ENCODE measurements around the gene TBX5. TPM values are rescaled to one million over a fixed set of nuclear protein-coding genes. Genes with fewer than 3 reads are reported as not detected.
A peak's percentile ranks its signal among the peaks of the same experiment; 100 is the strongest.

Gene TBX5
- total RNA-seq, 4 donors from 2014 or later, result 8.6 to 38.8 (median 28.0) TPM

GRCh38 chr12:114407842-114408411 is 2.0 kb upstream of the TBX5 start:
- Histone ChIP-seq H3K4me3 (peak overlapping the region; percentile 32 to 67), H3K27me3 (peaks cover 30% of the 10 kb centered on the region), H3K36me3 (no peaks in the 10 kb centered on the region), H3K9me3 (no peaks in the 10 kb centered on the region), H3K4me1 (peaks cover 0 to 41% (median 0%) of the 10 kb centered on the region in 3 donors), H3K27ac (peak overlapping the region; percentile 64 to 94 (median 92))
- 19 to 58% methylated on average over 9 to 30 of the region's 31 CpGs for whole genome bisulfite sequencing, 2 donors (ENCODE audit: low coverage in 1 of 2)
- no peak for ATAC-seq
- TF ChIP-seq EP300 (IDR thresholded peaks at IDR 0.05), result no peak
- TF ChIP-seq CTCF (IDR thresholded peaks at IDR 0.05), result no peak
- TF ChIP-seq POLR2A (IDR thresholded peaks at IDR 0.05), result no peak
- TF ChIP-seq POLR2AphosphoS5 (IDR thresholded peaks at IDR 0.05), result no peak

- Histone ChIP-seq H3K36me3 (no peaks in the 10 kb centered on the region), H3K27ac (peak overlapping the region; percentile 64 to 94 (median 92)), H3K4me1 (peaks cover 0 to 41% (median 0%) of the 10 kb centered on the region in 3 donors), H3K9me3 (no peaks in the 10 kb centered on the region), H3K4me3 (peak overlapping the region; percentile 32 to 67), H3K27me3 (peaks cover 32% of the 10 kb centered on the region)
- TF ChIP-seq EP300 (IDR thresholded peaks at IDR 0.05) (no peak), CTCF (IDR thresholded peaks at IDR 0.05) (no peak), POLR2AphosphoS5 (IDR thresholded peaks at IDR 0.05) (no peak), POLR2A (IDR thresholded peaks at IDR 0.05) (no peak)
- WGBS, 2 donors (ENCODE audit: low coverage in 1 of 2), result 20 to 68% methylated on average over 2 to 12 of the region's 12 CpGs
- no peak for ATAC-seq
These were observed 1.3 kb upstream of the TBX5 start for GRCh38 chr12:114406984-114407841.

- peak overlapping the region; percentile 32 to 67 for H3K4me3 ChIP-seq
- 20% methylated on average over 19 of the region's 24 CpGs; no CpG with 5 or more reads in 1 of the 2 donors for WGBS, 2 donors (ENCODE audit: low coverage in 1 of 2)
- peak overlapping the region; percentile 64 to 94 (median 92) for H3K27ac ChIP-seq
- no peak for ATAC-seq
- peaks cover 32% of the 10 kb centered on the region for H3K27me3 ChIP-seq
- H3K4me1 ChIP-seq, result peaks cover 0 to 41% (median 0%) of the 10 kb centered on the region in 3 donors
- TF ChIP-seq CTCF (IDR thresholded peaks at IDR 0.05) (no peak), POLR2AphosphoS5 (IDR thresholded peaks at IDR 0.05) (no peak), POLR2A (IDR thresholded peaks at IDR 0.05) (no peak), EP300 (IDR thresholded peaks at IDR 0.05) (no peak)
- H3K9me3 ChIP-seq, result no peaks in the 10 kb centered on the region
- H3K36me3 ChIP-seq, result no peaks in the 10 kb centered on the region
These were observed 506 bp upstream of the TBX5 start for GRCh38 chr12:114406316-114406983.

GRCh38 chr12:114404926-114405518 is 922 bp downstream of the TBX5 start:
- Histone ChIP-seq H3K27me3 (peaks cover 32% of the 10 kb centered on the region), H3K9me3 (no peaks in the 10 kb centered on the region), H3K4me3 (peak overlapping the region; percentile 32 to 67), H3K27ac (peak overlapping the region; percentile 64 to 94 (median 92)), H3K36me3 (no peaks in the 10 kb centered on the region), H3K4me1 (peaks cover 0 to 47% (median 9%) of the 10 kb centered on the region in 3 donors)
- no peak for ATAC-seq
- TF ChIP-seq CTCF (IDR thresholded peaks at IDR 0.05), result no peak
- no peak for TF ChIP-seq EP300 (IDR thresholded peaks at IDR 0.05)
- no peak for TF ChIP-seq POLR2AphosphoS5 (IDR thresholded peaks at IDR 0.05)
- no peak for TF ChIP-seq POLR2A (IDR thresholded peaks at IDR 0.05)
- WGBS, 2 donors (ENCODE audit: low coverage in 1 of 2), result 0 to 40% methylated on average over 4 to 7 of the region's 38 CpGs
